ENCODE data around the gene PRELID3B.

PRELID3B gene

DNA sequence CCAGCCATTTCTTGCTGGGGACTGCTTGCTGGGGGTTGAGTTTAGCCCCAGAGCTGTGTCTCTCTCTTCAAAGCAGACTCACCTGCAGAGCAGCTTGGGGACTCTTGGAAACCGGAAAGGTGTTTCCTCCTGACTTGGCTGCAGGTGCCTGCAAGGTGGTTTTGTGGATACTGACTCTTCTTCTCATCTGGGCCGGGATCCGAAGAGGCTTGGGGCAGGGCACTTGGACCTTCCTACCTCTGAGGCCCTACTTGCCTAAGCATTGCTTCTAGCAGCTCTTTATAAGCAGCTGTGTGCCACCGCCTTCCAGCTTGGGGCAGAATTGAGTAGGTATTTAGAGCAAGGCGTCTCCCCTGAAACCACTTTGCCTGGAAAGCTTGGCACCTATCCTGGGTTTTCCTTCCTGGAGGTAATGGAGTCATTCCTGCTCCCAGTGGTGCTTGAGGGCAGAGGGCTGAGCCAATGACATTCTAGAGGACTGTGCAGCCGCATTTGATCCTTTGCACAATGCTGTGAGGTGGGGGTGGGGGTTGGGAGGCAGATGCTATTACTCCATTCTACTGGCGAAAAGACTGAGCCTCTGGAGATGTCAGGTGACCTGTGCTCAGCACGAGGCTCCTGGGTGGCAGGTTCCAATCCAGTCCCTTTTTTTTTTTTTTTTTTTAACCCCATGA lies 32.1 kb downstream of the PRELID3B start:
- peak overlapping the region in 1 of 2 donors; percentile 70 for H3K27ac ChIP-seq
- TF ChIP-seq, protein P1, sequence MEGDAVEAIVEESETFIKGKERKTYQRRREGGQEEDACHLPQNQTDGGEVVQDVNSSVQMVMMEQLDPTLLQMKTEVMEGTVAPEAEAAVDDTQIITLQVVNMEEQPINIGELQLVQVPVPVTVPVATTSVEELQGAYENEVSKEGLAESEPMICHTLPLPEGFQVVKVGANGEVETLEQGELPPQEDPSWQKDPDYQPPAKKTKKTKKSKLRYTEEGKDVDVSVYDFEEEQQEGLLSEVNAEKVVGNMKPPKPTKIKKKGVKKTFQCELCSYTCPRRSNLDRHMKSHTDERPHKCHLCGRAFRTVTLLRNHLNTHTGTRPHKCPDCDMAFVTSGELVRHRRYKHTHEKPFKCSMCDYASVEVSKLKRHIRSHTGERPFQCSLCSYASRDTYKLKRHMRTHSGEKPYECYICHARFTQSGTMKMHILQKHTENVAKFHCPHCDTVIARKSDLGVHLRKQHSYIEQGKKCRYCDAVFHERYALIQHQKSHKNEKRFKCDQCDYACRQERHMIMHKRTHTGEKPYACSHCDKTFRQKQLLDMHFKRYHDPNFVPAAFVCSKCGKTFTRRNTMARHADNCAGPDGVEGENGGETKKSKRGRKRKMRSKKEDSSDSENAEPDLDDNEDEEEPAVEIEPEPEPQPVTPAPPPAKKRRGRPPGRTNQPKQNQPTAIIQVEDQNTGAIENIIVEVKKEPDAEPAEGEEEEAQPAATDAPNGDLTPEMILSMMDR (IDR thresholded peaks at IDR 0.05) = no peak
- no peak overlapping the region for H3K4me3 ChIP-seq
- DNase-seq (ENCODE audit: low spot score) = no peak

DNA sequence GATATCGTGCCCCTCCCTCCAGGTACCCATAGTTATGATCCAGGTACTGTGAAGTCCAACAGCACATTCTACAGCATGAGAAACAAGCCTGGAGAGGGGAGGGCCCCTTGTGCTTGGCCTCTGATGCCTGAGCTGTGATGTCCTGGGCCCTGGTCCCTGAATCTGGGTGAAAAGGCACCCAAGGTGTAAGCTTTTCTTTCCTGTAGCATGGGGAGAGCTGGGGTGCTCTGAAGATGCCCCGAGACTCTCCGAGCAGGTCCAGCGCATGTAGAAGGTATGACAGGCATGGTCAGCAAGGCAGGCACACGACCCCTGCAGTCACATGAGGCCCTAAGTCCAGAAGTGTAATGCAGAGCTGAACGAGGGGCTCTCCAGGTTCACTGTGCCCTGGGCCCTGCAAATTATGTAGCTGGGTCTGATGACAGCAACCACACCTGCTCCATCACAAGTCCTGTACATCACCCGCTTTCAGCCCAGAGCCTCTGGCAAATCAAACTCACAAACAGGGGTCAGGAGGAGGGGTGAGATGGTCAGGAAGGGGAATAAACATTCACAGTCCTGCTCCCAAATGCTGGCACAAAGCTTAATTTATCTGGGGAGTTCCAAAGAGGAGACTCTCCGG lies 33.8 kb downstream of the PRELID3B start:
- Histone ChIP-seq H3K4me3 (no peak overlapping the region), H3K27ac (peak overlapping the region; percentile 20 to 93)
- TF ChIP-seq, protein P1 (IDR thresholded peaks at IDR 0.05) = no peak
- DNase-seq (ENCODE audit: low spot score) = no peak

DNA sequence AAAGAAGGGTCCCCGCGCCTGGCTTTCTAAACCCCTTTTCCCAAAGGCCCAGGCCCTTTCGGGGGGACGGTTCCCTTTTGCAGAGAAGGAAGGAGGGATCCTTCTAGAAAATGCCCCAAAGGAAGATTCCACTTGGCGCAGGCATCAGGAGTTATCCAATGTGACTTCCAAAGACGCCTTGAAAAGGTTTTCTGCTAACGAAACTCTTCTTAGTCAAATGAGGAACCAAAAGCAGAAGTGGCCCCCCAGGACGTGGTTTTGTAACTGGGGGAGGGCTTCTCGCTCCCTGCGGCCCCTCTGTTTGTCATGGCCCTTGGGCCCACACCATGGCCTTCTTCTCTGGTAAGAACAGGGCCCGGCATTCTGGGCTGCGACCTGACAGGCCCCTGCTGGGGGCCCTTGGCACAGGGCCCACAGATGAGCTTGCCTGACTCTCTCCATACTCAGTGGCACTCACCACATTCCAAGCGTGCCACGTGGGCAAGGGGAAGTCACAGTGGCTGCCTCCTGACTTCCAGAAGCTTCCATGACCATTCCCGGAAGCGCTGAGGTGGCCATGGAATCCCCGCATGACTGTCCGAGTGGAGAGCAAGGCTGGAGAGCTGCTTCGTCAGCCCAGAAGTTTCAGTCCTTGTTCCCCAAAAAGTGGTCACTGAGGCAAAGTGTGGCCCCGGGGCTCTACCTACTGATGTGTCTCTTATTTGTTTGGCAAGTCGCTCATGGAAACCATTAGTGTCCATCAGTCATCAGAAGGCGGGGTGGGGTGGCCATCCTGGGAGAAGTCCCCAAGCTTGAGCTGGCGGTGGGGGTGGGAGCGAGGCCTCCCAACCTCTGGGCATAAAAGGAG lies 34.7 kb downstream of the PRELID3B start:
- H3K4me3 ChIP-seq = peak overlapping the region; percentile 89
- peak overlapping the region; percentile 83 to 93 for H3K27ac ChIP-seq
- no peak for DNase-seq (ENCODE audit: low spot score)
- TF ChIP-seq, protein P1 (IDR thresholded peaks at IDR 0.05) = no peak

DNA sequence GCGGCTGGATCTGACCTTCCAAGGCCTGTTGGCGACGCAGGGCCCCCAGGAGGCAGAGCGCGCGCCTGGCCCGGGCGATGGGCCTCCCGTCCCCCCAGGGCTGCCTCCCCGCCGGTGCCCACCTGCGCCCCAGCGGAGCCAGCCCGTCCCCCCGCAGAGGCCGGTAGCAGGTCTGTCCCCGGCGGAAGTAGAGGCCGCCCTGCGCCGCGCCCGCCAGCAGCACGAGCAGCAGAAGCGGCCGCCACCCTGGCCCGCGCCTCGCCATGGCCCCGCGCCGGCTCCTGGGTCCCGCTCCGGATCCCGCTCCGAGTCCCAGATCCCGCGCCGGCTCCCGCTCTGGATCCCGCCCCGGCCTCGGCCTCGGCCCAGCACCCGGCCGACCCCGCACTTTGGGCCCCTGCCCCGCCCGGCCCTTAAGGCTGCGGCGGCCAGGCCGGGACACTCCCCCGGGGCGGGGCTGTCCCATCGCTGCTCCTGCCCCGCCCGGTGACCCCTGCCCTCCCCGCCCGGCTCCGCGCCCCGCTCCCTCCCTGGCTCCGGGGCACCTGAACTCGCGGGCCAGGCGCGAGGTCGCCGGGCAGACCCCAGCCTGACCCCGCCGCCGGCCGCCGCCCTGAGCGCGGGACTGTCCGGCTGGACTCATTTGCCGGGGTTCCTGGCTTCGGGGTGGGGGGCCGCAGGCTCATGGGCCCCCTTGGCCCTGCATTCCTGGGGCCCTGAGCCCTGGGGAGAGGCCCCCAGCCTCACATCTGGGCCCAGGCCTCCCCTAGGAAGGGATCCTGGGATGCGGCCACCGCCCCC lies 35.5 kb downstream of the PRELID3B start, which contains the start of gene CTSZ:
TSS of gene CTSZ (minus strand) at position 391 of the 801 bp plus-strand sequence. CDS start at position 265, 126 bp downstream.
- TF ChIP-seq, protein P1 (IDR thresholded peaks at IDR 0.05) = no peak
- DNase-seq (ENCODE audit: low spot score) = no peak
- Histone ChIP-seq H3K4me3 (peak within 1 kb of the TSS; percentile 89), H3K27ac (peak within 1 kb of the TSS; percentile 83 to 93)

DNA sequence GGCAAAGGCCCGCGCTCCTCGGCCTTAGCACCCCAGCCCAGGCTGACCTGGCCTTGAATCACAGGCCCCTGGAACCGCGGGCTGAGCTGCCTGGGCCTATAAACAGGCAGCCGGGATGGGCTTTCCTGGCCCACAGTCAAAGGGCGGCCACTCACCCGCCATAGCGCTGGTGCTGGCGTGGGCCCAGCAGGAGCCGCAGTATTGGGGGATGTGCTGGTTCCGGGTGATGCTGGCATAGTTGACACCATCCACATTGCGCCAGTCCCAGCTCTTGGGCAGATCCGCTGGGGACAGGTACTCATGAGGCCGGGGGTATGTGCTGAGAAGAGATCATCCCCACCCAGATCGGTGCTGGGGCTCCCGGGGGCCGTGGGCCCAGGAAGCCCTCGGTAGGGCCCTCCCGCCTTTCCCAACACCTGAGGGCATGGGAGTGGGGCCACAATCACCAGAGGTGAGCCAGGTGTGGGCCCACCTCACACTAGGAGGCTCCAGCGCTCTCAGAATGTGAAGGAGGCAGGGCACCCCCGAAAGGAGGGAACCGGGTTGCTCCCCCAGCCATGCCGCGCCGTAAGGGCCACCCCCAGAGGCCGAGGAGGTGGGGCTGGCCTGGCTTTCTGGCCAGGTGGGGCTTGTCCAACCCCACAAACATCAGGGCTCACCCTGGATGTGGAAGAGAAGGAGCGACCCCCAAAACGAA lies 36.3 kb downstream of the PRELID3B start:
- no peak for DNase-seq (ENCODE audit: low spot score)
- H3K27ac ChIP-seq = peak overlapping the region; percentile 83 to 93
- H3K4me3 ChIP-seq = peak overlapping the region; percentile 89
- TF ChIP-seq, protein P1 (IDR thresholded peaks at IDR 0.05) = no peak

Data from coronary artery (tissue), 2 donors.